SU-DHL-6 (cell line): ENCODE results near the gene PRF1.

Experiments
- EZH2phosphoT487 ChIP-seq: fragments of 200-600 bp; sonication (generic), shearing (Covaris generic); conservative IDR thresholded peaks from 2 replicates; pipeline ENCODE4 v1.6.1; 2018; ENCODE audit warnings: mild to moderate bottlenecking, antibody characterized with exemption, low read length, moderate library complexity, mixed read lengths
- TF ChIP-seq, protein P1 (sequence below): fragments of 200-600 bp; sonication (generic); IDR thresholded peaks from one replicate; pipeline ENCODE4 v1.5.1; 2017; ENCODE audit warnings: antibody characterized with exemption, mild to moderate bottlenecking, low read length, moderate library complexity; ENCODE audit not compliant: insufficient read depth, poor library complexity, severe bottlenecking

DNA sequence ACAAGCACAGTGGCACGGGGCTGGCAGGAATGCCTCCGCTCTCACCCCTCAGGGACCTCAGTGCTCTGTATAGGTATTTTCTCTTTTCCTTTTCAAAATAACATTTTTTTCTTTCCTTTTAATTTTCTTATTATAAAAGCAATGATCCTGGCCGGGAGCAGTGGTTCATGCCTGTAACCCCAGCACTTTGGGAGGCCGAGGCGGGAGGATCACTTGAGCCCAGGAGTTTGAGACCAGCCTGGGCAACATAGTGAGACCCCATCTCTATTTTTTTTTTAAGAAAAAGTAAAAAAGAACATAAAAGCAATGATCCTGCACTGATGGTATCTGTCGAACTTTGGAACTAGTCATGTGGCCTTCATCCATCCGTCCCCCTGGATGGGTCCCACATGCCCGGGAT is 3.2 kb downstream of the PRF1 start:
- TF ChIP-seq, protein P1, sequence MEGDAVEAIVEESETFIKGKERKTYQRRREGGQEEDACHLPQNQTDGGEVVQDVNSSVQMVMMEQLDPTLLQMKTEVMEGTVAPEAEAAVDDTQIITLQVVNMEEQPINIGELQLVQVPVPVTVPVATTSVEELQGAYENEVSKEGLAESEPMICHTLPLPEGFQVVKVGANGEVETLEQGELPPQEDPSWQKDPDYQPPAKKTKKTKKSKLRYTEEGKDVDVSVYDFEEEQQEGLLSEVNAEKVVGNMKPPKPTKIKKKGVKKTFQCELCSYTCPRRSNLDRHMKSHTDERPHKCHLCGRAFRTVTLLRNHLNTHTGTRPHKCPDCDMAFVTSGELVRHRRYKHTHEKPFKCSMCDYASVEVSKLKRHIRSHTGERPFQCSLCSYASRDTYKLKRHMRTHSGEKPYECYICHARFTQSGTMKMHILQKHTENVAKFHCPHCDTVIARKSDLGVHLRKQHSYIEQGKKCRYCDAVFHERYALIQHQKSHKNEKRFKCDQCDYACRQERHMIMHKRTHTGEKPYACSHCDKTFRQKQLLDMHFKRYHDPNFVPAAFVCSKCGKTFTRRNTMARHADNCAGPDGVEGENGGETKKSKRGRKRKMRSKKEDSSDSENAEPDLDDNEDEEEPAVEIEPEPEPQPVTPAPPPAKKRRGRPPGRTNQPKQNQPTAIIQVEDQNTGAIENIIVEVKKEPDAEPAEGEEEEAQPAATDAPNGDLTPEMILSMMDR = no peak
- TF ChIP-seq EZH2phosphoT487 = no peak
